A204.1 (cell line): Measurements from ENCODE around the gene FOXQ1.
"Not testable (repeated sequence)": the region's sequence is repeated elsewhere in the genome, so short reads cannot be mapped to it uniquely, and the experiment has no call there.

Experiments used
- FAIRE-seq: peaks from 2 replicates; lab custom pipeline; 2012; peaks lifted over from hg19 to GRCh38; lab: Jason Lieb, UNC

Gene FOXQ1

GRCh38 chr6:1322156-1322555, 10.3 kb downstream of the FOXQ1 start:
- FAIRE-seq, result no peak

DNA sequence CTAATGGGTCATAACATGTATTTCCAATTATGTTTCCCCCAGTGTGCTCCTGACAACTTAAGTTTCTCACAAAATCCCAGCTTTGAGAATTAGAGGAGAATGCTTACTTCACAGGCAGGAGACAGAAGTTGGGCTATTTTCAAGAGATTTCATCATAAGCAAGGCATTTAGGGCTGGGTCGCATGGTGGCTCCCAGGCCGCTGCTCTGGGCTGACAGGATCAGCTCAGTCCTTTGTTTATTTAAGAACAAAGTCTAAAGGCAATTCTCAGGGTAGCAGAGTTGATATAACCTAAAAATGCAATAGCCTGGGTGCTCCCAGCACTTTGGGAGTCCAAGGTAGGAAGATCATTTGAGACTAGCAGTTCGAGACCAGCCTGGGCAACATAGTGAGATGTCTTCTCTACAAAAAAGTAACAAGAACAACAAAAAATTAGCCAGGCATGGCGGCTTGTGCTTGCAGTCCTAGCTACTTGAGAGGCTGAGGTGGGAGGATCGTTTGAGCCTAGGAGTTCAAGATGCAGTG, 10.9 kb downstream of the FOXQ1 start:
- FAIRE-seq, result no peak

DNA sequence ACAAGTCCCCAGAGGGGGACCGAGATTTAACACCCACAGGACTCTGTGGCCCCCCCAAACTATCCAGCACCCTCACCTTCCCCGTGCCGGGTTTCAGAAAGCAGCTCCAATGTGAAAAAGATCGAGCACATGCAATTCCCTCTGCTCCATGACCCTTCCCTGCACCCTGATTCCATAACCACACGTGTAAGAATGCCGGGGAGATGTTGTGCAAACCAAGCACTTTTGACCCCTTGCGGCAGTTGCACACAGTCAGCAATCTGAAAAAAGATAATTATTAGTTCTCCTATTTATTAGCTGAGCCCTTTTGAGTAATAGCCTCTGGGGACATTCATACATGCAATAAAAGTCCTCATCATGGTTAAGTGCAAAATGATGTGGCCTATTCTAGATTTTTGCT, 13.0 kb downstream of the FOXQ1 start:
- no peak for FAIRE-seq

- FAIRE-seq, result no peak
Observed at GRCh38 chr6:1325461-1326309, 13.8 kb downstream of the FOXQ1 start.

DNA sequence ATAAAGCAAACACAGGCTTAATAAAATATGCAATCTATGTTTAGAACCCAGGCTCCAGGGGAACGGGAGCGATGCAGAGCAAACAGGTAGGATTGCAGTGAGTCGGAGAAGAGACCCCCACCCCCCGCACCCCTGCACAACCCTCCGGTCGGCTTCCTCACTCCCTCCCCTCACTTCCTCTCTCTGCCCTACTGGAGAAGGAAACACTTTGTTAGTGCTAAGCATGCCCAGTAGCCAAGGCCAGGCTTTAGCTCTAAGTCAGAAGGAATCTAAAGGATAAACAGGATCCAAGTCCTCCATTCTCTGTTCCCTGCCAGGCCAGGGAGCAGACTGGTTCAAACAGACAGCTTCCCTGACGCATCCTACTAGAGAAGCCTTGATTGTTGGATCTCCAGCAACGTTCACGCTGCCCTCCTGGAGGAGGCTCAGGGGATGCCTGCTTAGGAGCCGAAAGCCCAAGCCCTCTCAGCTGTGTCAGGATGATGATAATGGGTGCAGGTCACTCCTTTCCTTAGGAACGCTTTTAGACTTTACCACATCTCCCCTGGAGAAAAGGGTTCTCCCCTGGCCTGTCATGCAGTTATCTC, 14.7 kb downstream of the FOXQ1 start:
- FAIRE-seq, result no peak

GRCh38 chr6:1327630-1328029, 15.7 kb downstream of the FOXQ1 start:
- no peak for FAIRE-seq

GRCh38 chr6:1328129-1328800, 16.4 kb downstream of the FOXQ1 start:
- no peak for FAIRE-seq

- FAIRE-seq, result no peak
Observed at GRCh38 chr6:1329708-1330107, 17.8 kb downstream of the FOXQ1 start.

DNA sequence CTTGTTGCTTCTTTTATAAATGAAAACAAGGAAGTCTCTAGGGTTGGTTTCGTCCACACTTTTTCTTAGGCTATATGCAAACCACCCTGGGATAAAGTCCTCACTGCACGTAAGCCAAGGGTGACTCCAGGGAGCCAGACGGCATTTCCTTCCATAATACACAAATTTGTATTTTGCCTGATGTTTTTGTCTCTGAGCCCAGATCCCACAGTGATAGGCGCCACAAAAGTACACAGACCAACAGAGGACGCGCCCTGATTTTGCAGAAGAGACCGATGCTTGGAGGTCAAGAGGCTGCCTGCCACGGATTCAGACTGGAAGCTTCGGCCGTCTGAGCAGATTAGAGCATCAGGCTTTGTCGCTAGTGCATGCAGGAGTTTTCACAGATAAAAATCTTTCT, 22.8 kb downstream of the FOXQ1 start:
- no peak for FAIRE-seq

GRCh38 chr6:1335367-1336037, 23.6 kb downstream of the FOXQ1 start:
- FAIRE-seq, result no peak

DNA sequence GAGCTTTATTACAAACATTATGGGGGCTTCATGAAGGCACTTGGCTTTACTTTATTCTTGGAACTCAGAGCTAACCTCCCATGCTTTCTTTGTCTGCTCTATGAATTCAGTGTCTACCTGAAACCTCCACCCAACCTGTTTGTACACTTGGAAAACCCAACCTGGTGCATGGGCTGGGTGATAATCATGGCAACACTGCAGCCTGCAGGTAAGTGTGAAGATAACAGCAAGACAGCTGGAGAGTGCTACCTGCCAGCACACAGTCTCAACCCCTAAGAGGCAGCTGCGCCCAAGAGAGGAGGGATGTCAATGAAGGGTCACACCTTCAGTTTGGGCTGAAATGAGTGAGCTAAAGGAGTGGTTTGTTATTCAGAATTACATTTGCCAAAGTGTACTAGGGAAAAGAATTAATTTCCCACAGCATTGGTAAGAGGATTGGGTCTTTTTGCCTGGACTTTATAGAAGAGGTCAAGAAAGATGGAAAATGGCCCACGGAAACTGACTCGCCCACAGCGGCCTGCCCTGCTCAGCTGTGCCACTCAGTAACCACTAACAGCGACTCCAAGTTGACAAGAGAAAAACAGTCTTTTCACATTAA, 24.4 kb downstream of the FOXQ1 start:
- no peak for FAIRE-seq

GRCh38 chr6:1337791-1338190, 25.9 kb downstream of the FOXQ1 start:
- no peak for FAIRE-seq

DNA sequence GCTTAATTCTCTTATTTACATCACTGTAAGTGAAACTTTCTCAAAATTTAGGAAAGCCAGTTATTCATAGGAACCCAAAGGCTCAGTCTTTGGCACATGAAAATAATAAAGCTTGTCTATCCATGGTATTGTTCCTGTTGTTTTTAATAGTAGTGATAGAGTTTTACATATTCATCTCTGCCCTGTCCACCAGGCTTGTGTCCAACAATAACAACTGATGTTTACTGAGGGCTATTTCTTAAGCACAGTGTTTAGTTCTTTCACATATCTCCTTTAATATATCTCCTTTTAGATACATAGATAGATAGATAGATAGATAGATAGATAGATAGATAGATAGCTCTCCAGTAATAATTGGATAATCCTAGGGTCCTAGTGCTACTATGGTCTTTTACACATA, 34.2 kb downstream of the FOXQ1 start:
- FAIRE-seq, result no peak

DNA sequence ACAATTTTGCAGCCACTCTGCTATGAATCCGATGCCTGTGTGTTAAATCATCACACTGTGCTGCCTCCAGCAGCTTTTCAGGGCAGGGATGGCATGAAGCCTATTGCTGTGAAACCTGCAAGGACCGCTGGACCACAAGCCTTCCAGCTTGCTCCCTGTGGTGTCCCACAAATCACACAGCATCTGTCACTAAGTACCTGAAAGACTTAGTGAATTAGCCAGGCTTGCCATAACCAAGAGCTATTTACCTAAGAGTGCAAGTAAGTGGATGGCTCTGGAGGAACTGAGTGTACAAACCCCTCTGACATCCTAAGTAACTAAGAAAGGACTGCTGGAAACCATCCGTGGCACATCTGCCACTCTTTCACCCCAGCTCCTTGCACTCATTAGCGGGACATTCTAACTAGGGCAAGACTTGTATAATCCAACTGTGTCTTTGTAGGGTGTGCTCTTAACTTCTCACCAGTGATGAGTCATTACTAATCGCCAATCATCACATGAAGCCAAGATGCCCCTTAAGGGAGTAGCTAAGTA, 34.7 kb downstream of the FOXQ1 start:
- no peak for FAIRE-seq

GRCh38 chr6:1347161-1347560, 35.3 kb downstream of the FOXQ1 start:
- no peak for FAIRE-seq

DNA sequence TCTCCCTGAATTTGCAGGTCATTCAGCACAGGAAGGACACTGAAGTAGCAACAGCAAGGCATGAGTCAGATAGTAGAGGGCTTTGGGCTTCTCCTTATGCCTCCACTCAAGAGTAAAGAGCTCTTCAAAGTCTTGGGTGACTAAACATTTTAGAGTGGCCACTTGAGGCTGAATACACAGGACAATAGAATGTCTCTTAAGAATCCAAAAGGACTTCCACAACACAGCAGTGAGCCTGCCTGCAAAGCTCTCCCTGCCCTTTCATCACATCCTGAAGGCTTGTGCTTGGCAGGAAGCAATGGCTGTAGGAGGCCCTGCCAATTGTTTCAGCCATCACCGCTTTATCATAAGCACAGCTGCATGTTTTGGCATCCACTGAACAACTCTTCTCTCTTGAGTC, 36.8 kb downstream of the FOXQ1 start:
- FAIRE-seq, result no peak

DNA sequence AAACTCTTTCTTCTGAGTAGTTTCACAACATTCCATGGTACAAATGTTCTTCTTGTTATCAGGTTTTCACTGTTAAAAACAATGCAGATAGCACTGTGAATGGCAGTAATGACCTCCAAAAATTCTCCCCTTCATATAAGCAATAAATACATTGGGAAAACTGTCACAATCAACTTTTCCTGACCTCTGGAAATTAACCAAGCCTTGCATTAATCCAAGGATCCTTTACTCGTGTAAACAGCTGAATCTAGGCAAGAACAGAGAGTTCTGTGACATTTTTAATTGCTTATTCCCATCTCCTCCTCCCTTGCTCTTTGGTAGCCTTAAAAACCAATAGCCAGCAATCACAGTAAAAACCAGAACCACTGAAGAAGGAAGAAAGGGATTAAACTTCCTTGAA, 37.8 kb downstream of the FOXQ1 start:
- no peak for FAIRE-seq

- FAIRE-seq, result no peak
Observed at GRCh38 chr6:1351381-1352008, 39.6 kb downstream of the FOXQ1 start.

DNA sequence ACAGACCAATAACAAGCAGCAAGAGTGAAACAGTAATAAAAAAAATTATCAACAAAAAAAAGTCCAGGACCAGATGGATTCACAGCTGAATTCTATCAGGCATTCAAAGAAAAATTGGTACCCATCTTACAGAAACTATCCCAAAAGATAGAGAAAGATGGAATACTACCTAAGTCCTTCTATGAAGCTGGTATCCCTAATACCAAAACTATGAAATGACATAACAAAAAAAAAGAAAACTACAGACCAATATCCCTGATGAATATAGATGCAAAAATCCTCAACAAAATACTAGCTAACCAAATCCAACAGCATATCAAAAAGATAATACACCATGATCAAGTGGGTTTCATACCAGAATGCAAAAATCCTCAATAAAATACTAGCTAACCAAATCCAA, 43.2 kb downstream of the FOXQ1 start:
- FAIRE-seq, result not testable (repeated sequence)

- FAIRE-seq, result not testable (repeated sequence)
Observed at GRCh38 chr6:1361717-1362116, 49.8 kb downstream of the FOXQ1 start.

- no peak for FAIRE-seq
Observed at GRCh38 chr6:1362643-1363042, 50.7 kb downstream of the FOXQ1 start.

DNA sequence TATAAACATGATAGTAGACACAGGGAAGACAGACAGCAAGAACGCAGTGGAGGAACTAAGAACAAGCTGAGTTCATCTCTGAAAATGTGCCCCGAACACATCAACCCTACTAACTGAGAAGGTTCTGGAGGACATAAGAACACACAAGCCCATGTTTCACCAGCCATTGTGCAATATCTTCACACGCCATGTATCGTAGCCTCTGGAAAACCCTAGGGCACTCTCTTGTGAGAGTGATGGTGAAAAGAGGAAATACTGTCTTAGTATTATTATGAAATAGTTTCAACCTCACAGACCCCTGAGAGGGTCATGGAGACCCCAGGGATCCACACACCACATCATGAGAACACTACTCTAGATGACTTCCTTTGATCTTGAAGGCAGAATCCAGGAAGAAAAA, 51.4 kb downstream of the FOXQ1 start:
- no peak for FAIRE-seq
